Esophagus muscularis mucosa (tissue), 4 donors: ENCODE data around the gene IGFN1.

Experiments used
- CTCF ChIP-seq, 3 experiments: fragments of 200-600 bp in 2 of 3; fragments of 450-650 bp in 1 of 3; sonication (generic) in 2 of 3; IDR thresholded peaks; one replicate each; pipeline ENCODE4 v1.5.1; 2017 to 2019; ENCODE audit warnings: antibody characterized with exemption in 3 of 3, mild to moderate bottlenecking in 2 of 3, moderate library complexity in 1 of 3
- EP300 ChIP-seq: sonication (generic); formaldehyde crosslinking; IDR thresholded peaks from one replicate; pipeline ENCODE4 v1.6.1; 2017; ENCODE audit warnings: antibody characterized with exemption
- POLR2A ChIP-seq: fragments of 450-650 bp; IDR thresholded peaks from one replicate; pipeline ENCODE4 v1.6.1; 2017; ENCODE audit warnings: antibody characterized with exemption, moderate library complexity, mild to moderate bottlenecking, low read depth
- POLR2AphosphoS5 ChIP-seq, 2 donors: sonication (generic); formaldehyde crosslinking; IDR thresholded peaks; one replicate each; pipeline ENCODE4 v1.6.1; 2017; ENCODE audit warnings: antibody characterized with exemption in 2 of 2

GRCh38 chr1:201218409-201218808 is 27.8 kb downstream of the IGFN1 start:
- no peak for TF ChIP-seq CTCF (IDR thresholded peaks at IDR 0.05)
- no peak for TF ChIP-seq POLR2AphosphoS5 (IDR thresholded peaks at IDR 0.05)
- TF ChIP-seq EP300 = no peak
- no peak for TF ChIP-seq POLR2A
